ENCODE data around the gene HUS1. TPM values are rescaled to one million over a fixed set of nuclear protein-coding genes. Genes with fewer than 3 reads are reported as not detected.
A peak's percentile ranks its signal among the peaks of the same experiment; 100 is the strongest.

The HUS1 gene
- total and polyA plus RNA-seq, 2 of the 13 experiments (the other 11 are each of a cell fraction or from before 2014, with no cell fraction given) = 14.8 to 16.9 TPM

DNA sequence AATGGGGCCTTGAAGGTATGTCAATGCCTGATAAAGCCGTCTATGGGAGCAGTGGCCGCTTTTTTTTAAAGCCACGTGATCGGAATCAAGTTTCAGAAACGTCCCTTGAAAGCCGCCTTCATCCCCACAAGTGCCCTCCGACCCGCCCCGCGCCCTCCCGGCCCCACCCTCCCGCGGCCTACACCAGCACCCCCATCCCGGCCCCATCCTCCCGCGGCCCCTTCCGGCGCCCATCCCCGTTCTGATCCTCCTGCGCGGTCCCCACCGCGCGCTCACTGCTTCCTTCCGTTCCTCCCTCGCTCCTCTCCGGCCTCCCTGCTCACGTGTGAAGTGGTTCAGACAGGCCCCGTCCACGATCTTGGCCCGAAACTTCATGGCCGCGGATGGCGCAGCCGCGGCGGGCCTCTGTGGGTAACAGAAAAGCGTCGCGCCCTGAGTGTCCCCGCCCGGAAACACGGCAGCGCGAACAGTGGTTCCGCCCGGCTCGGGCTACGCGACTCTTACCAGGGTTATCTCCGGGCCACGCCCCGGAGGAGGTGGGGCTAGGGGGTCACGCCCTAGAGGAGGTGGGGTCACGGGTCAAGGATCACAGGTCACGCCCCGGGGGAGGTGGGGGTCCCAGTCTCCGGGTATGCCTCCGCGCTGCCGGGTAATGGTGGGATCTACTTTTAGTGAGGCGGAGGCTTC is at the start of gene HUS1 (continued):
- no peak for TF ChIP-seq ZFP41 (CRISPR knock-in tag; IDR thresholded peaks at IDR 0.05; ENCODE audit: borderline replicate concordance)
- TF ChIP-seq ZC3H13 (CRISPR knock-in tag; IDR thresholded peaks at IDR 0.05) = peak; percentile 50; the same call in 1 of the 2 replicates
- TF ChIP-seq, protein P1, sequence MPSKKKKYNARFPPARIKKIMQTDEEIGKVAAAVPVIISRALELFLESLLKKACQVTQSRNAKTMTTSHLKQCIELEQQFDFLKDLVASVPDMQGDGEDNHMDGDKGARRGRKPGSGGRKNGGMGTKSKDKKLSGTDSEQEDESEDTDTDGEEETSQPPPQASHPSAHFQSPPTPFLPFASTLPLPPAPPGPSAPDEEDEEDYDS (CRISPR knock-in tag; IDR thresholded peaks at IDR 0.05) = peak; percentile 87
- 0 out of 2 replicates have a peak, but pooled peaks have one; percentile 47 for TF ChIP-seq FIP1L1 (IDR thresholded peaks at IDR 0.05; ENCODE audit: borderline replicate concordance, insufficient read depth, low read depth, low read length)
- TF ChIP-seq AKAP8 (CRISPR knock-in tag; IDR thresholded peaks at IDR 0.05) = peak; percentile 70; the same call in 1 of the 2 replicates
- TF ChIP-seq ZNF329 (CRISPR knock-in tag; IDR thresholded peaks at IDR 0.05; ENCODE audit: low read depth) = no peak
- TF ChIP-seq ZNF235 (CRISPR knock-in tag; IDR thresholded peaks at IDR 0.05; ENCODE audit: borderline replicate concordance) = no peak
- TF ChIP-seq ZNF292 (CRISPR knock-in tag; IDR thresholded peaks at IDR 0.05; ENCODE audit: borderline replicate concordance, low read depth) = no peak
- TF ChIP-seq SP4 (CRISPR knock-in tag; IDR thresholded peaks at IDR 0.05) = peak; percentile 95
- TF ChIP-seq, protein P2, sequence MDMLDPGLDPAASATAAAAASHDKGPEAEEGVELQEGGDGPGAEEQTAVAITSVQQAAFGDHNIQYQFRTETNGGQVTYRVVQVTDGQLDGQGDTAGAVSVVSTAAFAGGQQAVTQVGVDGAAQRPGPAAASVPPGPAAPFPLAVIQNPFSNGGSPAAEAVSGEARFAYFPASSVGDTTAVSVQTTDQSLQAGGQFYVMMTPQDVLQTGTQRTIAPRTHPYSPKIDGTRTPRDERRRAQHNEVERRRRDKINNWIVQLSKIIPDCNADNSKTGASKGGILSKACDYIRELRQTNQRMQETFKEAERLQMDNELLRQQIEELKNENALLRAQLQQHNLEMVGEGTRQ (IDR thresholded peaks at IDR 0.05; ENCODE audit: low read depth, low read length) = no peak; the same call in 1 of the 2 replicates
- TF ChIP-seq, protein P2 (CRISPR knock-in tag; IDR thresholded peaks at IDR 0.05; ENCODE audit: borderline replicate concordance) = peak; percentile 38
- peak; percentile 97 for TF ChIP-seq KLF12 (CRISPR knock-in tag; IDR thresholded peaks at IDR 0.05; ENCODE audit: borderline replicate concordance)
- TF ChIP-seq NFATC3 (CRISPR knock-in tag; IDR thresholded peaks at IDR 0.05) = no peak
- TF ChIP-seq, protein P3, sequence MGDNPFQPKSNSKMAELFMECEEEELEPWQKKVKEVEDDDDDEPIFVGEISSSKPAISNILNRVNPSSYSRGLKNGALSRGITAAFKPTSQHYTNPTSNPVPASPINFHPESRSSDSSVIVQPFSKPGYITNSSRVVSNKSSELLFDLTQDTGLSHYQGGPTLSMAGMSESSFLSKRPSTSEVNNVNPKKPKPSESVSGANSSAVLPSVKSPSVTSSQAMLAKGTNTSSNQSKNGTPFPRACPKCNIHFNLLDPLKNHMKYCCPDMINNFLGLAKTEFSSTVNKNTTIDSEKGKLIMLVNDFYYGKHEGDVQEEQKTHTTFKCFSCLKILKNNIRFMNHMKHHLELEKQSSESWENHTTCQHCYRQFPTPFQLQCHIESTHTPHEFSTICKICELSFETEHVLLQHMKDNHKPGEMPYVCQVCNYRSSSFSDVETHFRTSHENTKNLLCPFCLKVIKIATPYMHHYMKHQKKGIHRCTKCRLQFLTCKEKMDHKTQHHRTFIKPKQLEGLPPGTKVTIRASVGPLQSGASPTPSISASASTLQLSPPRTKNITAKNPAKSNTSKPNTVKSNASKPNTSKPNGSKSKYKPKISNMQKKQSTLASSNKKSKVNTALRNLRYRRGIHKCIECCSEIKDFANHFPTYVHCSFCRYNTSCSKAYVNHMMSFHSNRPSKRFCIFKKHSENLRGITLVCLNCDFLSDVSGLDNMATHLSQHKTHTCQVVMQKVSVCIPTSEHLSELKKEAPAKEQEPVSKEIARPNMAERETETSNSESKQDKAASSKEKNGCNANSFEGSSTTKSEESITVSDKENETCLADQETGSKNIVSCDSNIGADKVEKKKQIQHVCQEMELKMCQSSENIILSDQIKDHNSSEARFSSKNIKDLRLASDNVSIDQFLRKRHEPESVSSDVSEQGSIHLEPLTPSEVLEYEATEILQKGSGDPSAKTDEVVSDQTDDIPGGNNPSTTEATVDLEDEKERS (CRISPR knock-in tag; IDR thresholded peaks at IDR 0.05) = no peak; the same call in 1 of the 2 replicates
- TF ChIP-seq, protein P4, sequence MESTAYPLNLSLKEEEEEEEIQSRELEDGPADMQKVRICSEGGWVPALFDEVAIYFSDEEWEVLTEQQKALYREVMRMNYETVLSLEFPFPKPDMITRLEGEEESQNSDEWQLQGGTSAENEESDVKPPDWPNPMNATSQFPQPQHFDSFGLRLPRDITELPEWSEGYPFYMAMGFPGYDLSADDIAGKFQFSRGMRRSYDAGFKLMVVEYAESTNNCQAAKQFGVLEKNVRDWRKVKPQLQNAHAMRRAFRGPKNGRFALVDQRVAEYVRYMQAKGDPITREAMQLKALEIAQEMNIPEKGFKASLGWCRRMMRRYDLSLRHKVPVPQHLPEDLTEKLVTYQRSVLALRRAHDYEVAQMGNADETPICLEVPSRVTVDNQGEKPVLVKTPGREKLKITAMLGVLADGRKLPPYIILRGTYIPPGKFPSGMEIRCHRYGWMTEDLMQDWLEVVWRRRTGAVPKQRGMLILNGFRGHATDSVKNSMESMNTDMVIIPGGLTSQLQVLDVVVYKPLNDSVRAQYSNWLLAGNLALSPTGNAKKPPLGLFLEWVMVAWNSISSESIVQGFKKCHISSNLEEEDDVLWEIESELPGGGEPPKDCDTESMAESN (CRISPR knock-in tag; conservative IDR thresholded peaks at IDR 0.05) = peak; percentile 89
- TF ChIP-seq ZNF891 (CRISPR knock-in tag; IDR thresholded peaks at IDR 0.05) = peak; percentile 76; the same call in 1 of the 2 replicates
- peak; percentile 98 for TF ChIP-seq ZNF556 (CRISPR knock-in tag; IDR thresholded peaks at IDR 0.05; ENCODE audit: borderline replicate concordance)
- TF ChIP-seq, protein P5, sequence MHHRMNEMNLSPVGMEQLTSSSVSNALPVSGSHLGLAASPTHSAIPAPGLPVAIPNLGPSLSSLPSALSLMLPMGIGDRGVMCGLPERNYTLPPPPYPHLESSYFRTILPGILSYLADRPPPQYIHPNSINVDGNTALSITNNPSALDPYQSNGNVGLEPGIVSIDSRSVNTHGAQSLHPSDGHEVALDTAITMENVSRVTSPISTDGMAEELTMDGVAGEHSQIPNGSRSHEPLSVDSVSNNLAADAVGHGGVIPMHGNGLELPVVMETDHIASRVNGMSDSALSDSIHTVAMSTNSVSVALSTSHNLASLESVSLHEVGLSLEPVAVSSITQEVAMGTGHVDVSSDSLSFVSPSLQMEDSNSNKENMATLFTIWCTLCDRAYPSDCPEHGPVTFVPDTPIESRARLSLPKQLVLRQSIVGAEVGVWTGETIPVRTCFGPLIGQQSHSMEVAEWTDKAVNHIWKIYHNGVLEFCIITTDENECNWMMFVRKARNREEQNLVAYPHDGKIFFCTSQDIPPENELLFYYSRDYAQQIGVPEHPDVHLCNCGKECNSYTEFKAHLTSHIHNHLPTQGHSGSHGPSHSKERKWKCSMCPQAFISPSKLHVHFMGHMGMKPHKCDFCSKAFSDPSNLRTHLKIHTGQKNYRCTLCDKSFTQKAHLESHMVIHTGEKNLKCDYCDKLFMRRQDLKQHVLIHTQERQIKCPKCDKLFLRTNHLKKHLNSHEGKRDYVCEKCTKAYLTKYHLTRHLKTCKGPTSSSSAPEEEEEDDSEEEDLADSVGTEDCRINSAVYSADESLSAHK (CRISPR knock-in tag; IDR thresholded peaks at IDR 0.05; ENCODE audit: borderline replicate concordance) = no peak
